Measurements from ENCODE around the gene INPP4B.
"Not testable (repeated sequence)": the region's sequence is repeated elsewhere in the genome, so short reads cannot be mapped to it uniquely, and the experiment has no call there.

INPP4B gene

DNA sequence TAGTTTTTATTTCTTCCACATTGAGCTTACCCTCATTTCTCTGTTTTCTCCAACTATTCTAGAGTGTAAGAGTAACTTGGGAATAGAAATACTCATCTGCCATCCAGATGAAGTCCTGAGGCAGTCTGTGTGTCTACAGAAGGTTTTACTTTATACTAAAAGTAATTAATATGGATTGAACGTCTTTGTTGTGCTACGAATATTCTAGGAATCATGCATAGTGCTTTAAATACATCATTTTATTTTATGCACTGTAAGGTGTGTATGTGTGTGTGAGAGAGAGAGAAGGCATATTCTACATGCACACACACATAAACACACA, 305.7 kb downstream of the INPP4B start:
- DNase-seq (ENCODE audit: low spot score) = no peak

DNA sequence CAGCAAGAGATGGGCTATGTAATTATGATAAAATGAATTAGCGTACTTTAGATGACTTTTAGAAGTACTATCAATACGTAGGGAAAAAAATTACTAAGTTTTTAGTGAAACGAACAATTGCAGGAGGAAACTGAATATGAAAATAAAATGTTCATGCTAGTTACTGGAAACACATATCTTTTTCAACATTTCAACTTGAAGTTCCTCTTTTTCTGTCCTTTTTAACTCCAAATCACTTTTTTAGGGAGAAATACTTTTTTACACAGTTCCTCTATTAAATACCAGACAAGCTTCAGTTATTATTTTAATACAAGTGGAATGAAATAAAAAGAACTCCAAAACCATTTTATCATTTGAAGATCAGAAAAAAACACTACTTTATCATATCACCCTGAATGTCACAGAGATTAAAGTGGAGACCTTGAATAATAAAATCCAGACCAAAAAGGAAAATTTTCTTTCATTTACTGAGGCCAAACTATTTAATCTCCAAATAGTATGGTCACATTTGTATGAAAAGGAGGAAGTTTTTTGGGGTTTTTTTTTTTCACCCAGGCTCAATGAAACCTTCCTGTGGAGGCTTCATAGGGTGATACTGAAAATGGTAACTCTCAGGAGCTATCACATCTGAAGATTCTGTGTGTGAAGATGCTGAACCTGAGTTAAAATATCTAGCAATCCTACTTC, 306.2 kb downstream of the INPP4B start:
- DNase-seq (ENCODE audit: low spot score) = no peak

GRCh38 chr4:142535009-142535408, 311.1 kb downstream of the INPP4B start:
- DNase-seq (ENCODE audit: low spot score) = peak; percentile 15

GRCh38 chr4:142532054-142532453, 314.0 kb downstream of the INPP4B start:
- DNase-seq (ENCODE audit: low spot score) = no peak

DNA sequence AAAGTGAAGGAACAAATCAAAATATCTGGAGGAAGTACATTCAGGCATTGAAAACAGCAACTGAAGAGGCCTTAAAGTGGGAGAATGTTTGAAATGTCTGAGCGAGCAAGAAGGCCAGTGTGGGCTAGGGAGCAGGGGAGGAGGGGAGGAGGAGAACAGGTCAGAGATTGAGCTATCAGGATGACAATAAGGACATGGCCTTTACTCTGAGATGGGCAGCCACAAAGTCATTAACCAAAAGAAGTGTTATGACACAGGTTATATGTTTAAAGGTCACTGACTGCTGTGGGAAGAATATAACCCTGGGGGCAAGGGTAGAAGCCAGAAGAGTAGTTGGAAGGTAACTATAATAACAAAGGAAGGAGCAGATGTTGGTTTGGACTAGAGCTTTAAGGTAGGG, 315.4 kb downstream of the INPP4B start:
- DNase-seq (ENCODE audit: low spot score) = no peak

DNA sequence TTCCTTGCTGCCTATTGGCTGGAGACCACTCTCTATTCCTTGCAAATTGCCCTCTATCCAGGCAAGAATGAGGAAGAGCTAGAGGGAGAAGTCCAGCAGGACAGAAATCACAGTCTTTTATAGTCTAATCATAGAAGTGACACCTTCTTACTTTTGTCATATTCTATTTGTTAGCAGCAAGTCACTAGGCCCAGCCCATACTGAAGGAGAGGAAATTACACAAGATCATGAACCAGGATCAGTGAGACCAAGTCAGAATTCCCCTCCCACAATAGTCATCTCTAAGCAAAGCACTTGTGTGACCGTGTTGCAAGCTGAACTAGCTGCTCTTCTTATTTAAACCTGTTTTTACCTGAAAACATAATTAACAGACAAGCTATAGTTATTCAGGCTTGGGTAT, 317.7 kb downstream of the INPP4B start:
- DNase-seq (ENCODE audit: low spot score) = no peak

GRCh38 chr4:142523111-142523510, 323.0 kb downstream of the INPP4B start:
- DNase-seq (ENCODE audit: low spot score) = no peak

DNA sequence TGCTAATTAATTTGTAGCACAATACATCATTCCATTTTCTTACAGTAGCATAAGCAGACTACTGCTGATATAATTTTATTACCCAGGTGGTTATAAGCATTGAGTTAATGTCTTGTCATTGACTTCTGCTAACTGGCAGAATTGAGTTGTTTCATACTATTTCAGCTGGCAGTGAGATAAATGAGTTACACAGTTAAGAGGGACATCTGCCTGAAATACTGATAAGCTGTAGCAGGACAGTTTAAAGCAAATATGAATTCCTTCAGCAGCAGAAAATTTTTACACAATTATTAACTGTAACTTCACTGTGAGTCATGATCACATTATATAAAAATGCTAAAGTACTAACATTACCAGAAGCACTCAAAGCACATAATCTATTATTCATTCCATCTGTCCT, 326.8 kb downstream of the INPP4B start:
- DNase-seq (ENCODE audit: low spot score) = no peak

GRCh38 chr4:142516686-142517526, 329.2 kb downstream of the INPP4B start:
- no peak for DNase-seq (ENCODE audit: low spot score)

DNA sequence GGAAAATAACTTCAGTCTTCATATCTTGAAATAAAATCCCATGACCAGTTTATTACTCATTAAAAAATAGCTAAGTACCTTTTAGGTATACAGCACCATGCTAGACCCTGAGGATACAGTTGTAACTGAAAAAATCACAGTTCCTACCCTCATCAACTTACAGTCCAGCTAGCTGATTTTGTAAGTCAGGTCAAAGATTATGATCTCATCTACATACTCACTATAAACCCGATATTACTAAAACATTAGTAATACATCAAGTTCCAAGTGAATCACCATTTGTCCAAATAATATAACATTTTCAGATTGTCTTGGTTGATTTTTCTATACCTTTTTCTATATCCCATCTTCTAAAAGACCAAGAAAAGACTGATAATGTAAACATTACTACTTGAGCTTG, 333.9 kb downstream of the INPP4B start:
- no peak for DNase-seq (ENCODE audit: low spot score)

- DNase-seq (ENCODE audit: low spot score) = no peak
These were observed 336.2 kb downstream of the INPP4B start for GRCh38 chr4:142509881-142510280.

- DNase-seq (ENCODE audit: low spot score) = not testable (repeated sequence)
These were observed 336.7 kb downstream of the INPP4B start for GRCh38 chr4:142509381-142509780.

DNA sequence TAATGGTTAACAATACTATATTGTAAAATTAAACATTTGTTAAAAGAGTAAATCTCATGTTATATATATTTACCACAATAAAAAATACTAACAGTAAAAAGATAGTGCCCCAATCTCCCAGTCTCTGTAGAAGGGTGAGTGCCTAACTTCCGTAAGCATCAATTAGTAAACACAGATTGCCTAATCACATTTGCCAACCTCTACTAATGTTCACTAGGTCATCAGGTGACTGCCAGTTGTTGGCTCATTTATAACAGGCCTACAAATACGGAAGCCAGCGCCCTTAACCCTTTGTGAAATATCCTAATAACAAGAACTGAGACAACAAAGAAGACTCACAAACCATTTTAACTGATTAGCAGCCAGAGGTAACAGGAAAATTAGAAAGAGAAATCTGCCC, 345.1 kb downstream of the INPP4B start:
- no peak for DNase-seq (ENCODE audit: low spot score)

GRCh38 chr4:142497606-142498005, 348.5 kb downstream of the INPP4B start:
- DNase-seq (ENCODE audit: low spot score) = no peak

- DNase-seq (ENCODE audit: low spot score) = no peak
These were observed 352.6 kb downstream of the INPP4B start for GRCh38 chr4:142493255-142494110.

GRCh38 chr4:142485452-142485851, 360.6 kb downstream of the INPP4B start:
- DNase-seq (ENCODE audit: low spot score) = no peak

- DNase-seq (ENCODE audit: low spot score) = no peak
These were observed 365.9 kb downstream of the INPP4B start for GRCh38 chr4:142480244-142480643.

- DNase-seq (ENCODE audit: low spot score) = no peak
These were observed 370.4 kb downstream of the INPP4B start for GRCh38 chr4:142475663-142476062.

- no peak for DNase-seq (ENCODE audit: low spot score)
These were observed 371.6 kb downstream of the INPP4B start for GRCh38 chr4:142474398-142475087.

DNA sequence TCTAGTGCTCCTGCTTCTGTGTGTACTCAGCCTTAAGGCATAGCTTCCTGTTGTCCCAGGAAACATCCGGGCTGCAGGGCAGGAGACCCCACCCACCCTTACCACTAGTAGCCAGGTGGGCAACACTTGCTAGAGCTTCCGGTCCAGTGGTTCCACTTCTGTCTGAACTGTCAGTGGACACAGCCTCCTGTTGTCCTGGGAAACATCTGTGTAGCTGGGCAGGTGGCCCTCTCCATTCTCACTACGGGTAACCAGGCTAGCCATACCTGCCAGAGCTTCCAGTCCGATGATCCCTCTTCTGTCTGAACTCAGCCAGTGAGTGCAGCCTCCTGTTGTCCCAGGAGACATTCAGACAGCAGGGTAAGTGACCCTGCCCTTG, 372.2 kb downstream of the INPP4B start:
- no peak for DNase-seq (ENCODE audit: low spot score)

- DNase-seq (ENCODE audit: low spot score) = no peak
These were observed 372.7 kb downstream of the INPP4B start for GRCh38 chr4:142473218-142473959.
